Hematopoietic multipotent progenitor cell treated with erythropoietin and hydrocortisone succinate and interleukin-3 and kit ligand, for 8 days (in vitro differentiated cells): ENCODE measurements around the gene GTF2A1.
"Not testable (repeated sequence)": the region's sequence is repeated elsewhere in the genome, so short reads cannot be mapped to it uniquely, and the experiment has no call there.

ENCODE experiments used
- DNase-seq: peaks from one replicate; pipeline ENCODE4 v3.0.0-alpha.2; 2015

Gene GTF2A1

DNA sequence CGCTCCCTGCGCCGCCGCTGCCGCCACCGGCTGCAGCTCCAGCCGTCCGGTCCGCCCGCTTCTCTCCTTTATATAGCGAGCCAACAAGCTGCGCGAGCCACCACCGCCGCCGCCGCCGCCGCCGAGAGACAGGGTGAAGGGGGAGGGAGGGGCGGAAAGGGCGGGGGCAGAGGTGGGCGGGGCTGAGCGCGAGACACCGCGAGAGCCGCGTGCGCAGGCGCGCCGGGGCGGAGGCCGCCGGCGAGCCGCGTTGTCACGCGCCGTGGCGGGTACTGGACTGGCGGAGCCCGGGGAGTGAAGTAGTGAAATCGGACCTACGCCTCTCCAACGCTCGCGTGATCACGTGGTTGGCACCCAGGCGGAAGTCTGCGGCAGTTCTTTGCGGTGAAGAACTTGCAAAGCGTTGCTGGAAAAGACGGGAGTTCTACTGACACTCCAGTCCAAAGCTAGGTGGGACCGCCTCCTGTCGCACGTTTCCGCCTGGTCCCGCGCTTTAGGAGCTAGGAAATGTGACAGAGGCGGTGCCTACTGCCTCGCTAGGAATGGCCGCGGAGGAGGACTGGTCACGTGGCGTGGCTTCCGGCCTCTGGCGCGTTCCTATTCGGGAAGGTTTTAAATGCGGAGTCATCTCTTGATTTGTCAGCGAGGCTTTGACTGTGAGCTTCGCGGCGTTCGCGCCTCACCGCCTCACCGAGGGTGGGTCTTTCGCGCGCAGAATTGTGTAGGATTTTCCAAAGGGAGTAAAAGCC is at the start of gene GTF2A1:
Gene GTF2A1, minus strand, starts transcription at position 130 of the 749 bp plus-strand sequence. CDS start 441 bp downstream, outside the sequence.
- DNase-seq, result peak; percentile 96

DNA sequence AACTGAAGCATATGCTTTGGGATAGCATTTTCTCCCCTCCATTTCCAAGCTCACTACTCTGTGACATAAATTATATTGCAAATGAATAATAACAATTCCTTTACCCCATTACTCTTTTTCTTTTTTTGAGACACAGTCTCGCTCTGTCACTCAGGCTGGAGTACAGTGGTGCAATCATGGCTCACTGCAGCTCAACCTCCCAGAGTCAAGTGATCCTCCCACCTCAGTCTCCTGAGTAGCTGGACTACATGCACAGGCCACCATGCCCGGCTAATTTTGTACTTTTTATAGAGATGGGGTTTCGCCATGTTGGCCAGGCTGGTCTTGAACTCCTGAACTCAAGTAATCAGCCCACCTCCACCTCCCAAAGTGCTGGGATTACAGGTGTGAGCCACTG is 49.2 kb upstream of the GTF2A1 start:
- DNase-seq, result no peak

DNA sequence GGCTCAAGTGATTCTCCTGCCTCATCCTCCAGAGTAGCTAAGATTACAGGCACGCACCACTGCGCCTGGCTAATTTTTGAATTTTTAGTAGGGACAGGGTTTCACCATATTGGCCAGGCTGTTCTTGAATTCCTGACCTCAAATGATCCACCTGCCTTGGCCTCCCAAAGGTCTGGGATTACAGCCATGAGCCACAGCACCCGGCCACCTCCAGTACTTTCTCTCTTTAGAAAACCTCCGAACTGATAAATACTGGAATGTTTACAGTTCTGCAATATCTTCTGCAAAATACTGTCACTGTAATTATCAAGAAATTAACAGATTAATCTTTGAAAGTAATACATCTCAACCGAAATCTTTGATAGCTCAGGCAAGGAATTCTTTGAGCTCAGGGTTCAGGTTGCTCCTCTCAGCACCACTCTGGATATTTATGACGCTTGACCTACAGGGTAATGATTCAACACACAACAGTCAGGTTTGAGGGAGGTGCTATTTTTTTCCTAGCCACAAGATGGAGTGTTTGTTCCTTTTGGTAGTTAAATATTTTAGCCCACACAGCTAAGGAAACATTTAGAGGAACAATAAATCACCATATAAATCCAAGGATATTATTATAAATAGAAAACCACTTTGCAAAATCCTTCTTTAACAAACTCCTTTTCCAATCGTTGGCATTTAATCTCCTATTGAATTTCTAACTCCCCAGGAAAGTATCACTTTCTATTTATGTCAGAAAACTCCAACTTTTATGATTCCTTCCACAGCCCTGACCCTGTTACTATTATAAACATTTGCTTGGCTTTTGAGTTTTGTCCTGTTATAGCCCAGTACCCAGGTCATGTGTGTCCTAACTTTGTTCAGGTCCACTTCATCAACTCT is 48.6 kb upstream of the GTF2A1 start:
- peak; percentile 84 for DNase-seq

DNA sequence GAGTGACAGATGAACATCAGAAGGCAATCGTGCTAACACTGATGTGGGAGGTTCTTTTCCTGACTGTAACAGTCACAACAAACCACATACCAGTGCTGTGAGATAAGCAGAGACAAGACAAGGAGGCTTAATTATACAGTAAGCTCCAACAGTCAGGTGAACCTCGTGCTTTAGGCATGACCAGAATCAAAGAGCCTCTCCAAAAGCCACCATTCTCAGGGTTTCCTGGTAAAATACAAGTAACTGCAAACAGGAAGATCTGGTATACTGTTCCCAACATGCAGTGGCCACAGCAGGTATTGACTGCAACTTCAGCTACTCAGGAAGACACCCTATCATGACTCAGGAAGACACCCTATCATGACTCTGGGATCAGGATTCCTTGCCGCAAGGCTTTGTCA is 47.3 kb upstream of the GTF2A1 start:
- DNase-seq, result peak; percentile 92

DNA sequence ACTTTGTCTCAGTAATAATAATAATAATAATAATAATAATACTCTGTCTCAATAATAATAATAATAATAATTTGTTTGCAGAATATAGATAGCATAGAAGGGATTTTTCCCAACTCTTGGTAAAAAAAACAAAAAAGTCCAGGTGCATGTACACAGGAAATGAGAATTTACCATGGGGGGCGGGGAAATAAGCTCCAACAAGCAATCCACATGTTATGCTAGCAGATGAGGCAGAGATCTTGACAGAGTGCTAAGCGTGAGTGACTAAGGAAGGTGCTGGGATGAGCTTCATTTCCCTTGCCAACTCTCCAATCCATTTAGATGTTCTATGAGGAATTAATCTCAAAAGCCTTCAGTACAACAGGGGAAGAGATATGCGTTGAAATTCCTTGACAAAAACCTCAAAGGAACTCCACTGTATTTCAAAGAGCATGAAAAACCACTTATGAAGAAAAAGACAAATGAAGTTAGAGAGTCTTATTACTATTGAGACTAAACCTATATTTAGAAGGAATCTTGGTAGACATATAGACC is 44.9 kb upstream of the GTF2A1 start:
- no peak for DNase-seq

DNA sequence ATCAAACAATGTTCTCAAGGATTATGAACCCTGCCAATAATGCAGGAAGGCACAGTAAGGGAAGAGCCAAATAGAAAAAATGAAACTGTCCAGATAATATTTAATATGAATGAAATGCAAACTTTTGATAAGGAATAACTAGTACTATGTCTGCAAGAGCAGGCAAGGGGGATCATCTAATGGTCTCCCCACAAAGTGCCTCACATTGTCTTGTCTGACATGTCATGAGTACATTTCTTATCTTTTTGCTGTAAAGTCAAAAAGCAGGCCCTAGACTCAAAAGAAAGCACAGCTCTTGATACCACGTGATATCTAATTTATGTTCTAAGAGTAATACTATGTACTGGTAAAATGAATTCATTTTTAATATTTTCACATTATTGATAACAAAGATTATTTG is 43.9 kb upstream of the GTF2A1 start:
- DNase-seq, result peak; percentile 63

DNA sequence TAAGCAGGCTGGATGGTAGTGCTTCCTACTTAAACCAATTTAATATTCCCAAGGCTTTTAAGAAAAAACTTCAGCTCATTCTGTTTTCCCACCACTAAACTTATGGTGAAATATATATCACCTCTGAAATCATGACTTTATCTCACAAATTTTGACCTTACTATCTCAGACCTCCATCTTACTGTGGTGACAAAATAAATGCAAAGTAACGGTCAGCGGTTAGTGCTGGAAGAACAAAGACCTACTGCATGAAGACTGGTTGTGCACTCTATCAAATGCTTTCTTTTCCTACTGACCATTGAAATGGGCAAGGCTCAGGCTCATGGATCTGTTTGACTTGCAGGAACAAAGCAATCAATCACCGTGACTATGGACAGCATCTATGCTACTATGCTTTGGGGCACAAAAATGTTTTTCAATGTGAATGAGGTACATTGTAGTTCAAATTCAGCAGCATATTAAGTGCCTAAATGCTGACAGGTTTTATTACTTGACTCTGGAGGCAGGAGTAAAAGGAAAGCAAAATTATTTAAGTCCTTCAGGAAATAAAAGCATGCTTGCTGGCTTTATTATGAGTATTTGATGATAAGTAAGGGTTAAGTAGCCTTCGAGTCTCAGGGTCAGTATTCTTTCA is 43.1 kb upstream of the GTF2A1 start:
- DNase-seq, result peak; percentile 18

DNA sequence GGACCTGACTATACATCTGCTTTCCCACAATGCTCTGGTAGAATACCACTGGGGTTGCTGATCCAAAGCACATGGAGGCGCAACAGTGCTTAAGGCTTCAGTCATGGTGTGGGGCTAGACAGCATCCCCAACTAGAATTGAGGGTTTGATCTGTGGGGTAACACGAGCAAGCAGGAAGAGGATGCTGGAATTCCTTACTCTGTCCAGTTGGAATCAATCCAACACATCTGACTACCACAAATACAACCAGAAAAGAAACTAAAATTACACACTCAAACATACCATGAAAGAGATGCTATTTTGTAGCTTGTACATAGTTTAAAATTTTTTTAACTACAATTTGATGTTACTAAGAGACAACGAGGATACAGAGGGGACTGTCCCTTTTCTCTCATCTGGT is 40.4 kb upstream of the GTF2A1 start:
- no peak for DNase-seq

DNA sequence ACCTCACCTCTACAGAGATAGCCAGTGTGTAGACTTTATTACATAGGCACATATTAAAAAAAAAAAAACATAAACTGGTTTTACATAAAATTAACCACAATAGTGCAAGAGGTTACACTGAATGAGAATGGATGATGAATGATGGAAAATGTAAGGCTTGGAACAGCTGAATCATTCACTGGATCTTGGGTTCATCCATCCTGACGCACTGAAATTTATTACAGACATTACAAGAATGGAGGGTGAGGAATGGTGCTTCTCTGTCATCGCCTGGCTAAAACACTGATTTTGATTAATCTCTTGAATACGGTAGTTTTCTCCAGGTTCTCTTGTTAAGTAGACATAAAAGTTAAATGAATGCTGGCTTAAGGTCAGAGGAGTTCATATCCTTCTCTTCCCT is 40.0 kb upstream of the GTF2A1 start:
- no peak for DNase-seq

DNA sequence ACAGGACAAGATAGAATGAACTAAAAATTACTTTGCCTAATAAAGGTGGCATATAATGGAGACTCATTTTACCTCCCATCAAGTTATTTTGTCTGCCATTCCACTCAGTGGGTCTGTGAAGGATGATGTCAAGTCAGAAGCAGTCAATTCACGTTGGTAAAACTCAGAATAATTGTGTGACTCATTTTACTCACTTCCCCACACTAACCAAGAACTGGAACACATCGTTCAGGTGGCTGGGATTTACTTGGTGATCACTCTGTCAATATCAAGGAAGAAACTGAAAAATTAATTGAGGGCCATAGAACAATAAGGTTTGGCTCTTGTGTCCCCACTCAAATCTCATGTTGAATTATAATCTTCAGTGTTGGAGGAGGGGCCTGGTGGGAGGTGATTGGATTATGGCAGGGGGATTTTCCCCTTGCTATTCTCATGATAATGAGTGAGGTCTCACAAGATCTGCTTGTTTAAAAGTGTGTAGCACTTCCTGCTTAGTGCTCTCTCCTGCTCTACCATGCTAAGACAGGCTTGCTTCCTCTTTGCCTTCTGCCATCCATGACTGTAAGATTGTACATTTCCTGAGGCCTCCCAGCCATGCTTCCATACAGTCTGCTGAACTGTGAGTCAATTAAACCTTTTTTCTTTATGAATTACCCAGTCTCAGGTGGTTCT is 35.7 kb upstream of the GTF2A1 start:
- no peak for DNase-seq

DNA sequence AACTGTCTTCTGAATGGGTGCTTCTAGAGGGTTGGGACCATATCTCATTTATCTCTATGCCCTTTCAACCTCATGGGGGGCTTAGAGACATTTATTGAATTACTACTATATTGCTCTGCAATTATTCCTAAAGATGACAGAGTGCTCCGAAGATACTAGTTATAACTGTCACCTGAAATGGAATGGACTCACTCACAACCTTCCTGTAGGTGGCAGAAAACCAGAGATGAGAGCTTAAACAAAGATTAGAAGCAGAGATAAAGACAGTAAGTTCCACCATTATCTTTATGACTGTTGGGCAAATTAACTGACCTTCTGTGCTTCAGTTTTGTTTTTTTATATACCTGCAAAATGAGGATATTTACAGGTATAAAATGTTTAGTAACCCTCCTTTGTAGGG is 31.5 kb upstream of the GTF2A1 start:
- DNase-seq, result peak; percentile 37

DNA sequence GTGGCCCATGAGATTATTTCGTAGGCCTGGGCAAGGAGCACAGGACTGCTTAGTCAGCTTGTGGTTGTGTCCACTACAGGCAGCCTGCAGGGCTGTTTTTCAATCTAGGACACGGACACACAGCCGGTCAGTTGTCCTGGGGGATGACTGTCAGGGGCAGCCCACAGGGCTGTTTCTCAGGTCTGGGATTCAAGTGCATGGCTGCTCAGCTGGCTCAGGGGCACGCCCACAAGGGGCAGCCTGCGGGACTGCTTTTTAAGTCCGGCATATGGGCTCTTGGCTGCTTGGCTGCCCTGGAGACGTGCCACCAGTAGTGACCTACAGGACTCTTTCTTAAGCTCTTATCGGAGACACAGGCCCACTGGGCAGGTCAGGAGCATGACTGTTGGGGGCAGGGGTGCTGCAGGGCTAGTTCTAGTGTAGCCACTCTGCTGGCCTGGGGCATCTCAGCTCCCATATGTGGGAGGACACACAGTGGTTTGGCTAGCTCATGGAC is 26.6 kb upstream of the GTF2A1 start:
- DNase-seq, result no peak

DNA sequence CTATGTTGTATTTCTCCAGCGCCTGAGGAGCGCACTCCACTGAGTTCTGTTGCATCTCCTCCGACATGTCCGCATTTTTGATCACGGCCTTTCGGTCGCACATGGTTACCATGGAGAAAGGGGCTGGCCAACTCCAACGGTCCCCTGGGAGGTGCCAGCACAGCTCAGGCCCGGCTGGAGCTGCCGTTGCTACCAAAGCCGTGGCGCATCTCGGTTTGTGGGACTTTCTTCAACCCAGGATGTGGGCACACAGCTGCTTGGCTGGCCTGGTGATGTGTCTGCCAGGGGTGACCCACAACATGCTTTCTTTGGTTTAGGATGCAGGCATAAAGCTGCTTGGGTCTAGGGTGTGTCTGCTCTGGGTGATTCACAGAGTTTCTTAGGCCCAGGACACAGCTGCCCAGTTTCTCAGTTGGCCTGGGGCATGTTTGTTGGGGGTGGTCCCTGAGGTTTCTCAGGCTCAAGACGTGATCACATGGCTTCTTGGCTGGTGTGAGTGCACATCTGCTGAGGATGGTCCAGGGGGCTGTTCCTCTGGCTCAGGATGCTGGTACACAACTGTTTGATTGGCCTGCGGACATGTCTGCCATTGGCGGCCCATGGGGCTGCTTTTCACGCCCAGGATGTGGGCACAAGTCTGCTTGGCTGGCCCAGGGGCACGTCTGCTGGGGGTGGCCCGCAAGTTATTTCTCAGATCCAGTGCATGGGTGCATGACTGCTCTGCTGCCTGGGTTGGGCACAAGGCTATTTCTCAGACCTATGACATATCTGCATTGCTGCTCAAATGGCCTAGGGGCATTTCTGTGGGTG is 25.9 kb upstream of the GTF2A1 start:
- DNase-seq, result no peak

DNA sequence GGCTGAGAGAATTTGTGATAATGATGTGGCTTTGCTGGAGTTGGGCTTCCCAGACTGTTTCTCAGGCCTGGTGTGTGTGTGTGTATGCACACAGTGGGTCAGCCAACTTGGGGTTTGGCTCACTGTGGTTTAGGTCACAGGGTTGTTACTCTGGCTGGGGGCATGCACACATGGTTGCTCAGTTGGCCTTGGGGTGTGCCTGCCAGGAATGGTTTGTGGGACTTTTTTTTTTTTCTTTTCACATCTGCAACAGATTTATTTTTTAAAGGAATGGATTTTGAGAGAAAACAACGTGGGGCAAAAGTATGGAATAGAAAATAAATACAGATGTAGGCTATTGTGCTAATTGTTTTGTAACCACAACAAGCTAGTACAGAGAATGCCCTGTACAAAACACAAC is 25.0 kb upstream of the GTF2A1 start:
- no peak for DNase-seq

DNA sequence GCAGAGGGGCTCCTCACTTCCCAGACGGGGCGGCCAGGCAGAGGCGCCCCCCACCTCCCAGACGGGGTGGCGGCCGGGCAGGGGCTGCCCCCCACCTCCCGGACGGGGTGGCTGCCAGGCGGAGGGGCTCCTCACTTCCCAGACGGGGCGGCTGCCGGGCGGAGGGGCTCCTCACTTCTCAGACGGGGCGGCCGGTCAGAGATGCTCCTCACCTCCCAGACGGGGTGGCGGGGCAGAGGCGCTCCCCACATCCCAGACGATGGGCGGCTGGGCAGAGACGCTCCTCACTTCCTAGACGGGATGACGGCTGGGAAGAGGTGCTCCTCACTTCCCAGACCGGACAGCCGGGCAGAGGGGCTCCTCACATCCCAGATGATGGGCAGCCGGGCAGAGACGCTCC is 23.7 kb upstream of the GTF2A1 start:
- DNase-seq, result not testable (repeated sequence)

DNA sequence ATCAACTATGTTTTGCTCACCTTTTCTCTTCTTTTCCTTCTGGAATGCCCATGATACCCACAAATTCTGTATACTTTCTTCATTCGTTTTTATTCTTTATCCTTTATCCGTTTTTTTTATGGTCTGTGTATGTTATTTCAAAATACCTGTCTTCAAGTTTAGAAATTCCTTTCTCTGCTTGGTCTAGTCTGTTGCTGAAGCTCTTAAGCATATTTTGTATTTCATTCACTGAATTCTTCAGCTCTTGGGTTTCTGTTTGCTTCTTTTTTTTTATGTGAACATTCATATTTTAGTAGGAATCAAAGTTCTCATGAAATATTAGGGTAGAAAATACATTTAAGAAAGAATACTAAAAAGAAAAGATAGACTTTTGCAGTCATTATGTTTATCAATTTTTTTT is 22.7 kb upstream of the GTF2A1 start:
- DNase-seq, result no peak

DNA sequence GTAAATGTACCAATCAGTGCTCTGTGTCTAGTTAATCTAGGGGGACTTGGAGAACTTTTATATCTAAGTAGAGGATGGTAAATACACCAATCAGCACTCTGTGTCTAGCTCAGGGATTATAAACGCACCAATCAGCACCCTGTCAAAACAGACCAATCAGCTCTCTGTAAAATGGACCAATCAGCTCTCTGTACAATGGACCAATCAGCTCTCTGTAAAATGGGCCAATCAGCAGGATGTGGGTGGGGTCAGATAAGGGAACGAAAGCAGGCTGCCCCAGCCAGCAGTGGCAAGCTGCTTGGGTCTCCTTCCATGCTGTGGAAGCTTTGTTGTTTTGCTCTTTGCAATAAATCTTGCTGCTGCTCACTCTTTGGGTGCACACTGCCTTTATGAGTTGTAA is 16.1 kb upstream of the GTF2A1 start:
- DNase-seq, result not testable (repeated sequence)

DNA sequence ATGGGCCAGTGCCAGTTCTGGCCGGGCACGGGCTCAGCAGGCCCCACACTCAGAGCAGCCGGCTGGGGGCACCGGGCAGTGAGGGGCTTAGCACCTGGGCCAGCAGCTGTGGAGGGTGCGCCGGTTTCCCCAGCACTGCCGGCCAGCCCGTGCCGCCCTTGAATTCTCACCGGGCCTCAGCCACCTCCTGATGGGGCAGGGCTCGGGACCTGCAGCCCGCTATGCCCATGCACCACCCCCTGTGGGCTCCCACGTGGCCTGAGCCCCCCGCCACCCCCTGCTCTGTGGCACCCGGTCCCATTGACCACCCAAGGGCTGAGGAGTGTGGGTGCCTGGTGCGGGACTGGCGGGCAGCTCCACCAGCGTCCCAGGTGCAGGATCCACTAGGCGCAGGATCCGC is 15.4 kb upstream of the GTF2A1 start:
- DNase-seq, result no peak

DNA sequence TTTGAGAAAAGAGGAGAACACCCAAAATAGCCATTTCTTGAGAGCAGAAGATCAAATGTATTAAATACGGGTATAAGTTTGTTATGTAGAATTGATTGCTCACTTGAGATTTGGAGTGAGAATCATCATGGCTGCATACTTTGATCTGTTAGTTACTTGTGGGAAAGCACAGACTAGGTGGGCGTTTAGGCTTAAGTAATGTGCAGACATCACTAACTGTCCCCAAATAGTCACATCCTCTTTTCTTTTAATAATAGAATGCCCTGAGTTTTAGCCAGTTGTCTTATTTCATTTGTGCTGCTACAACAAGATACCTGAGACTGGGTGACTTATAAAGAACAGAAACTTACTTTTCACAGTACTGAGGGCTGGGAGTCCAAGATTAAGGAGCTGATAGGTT is 14.3 kb upstream of the GTF2A1 start:
- DNase-seq, result no peak

DNA sequence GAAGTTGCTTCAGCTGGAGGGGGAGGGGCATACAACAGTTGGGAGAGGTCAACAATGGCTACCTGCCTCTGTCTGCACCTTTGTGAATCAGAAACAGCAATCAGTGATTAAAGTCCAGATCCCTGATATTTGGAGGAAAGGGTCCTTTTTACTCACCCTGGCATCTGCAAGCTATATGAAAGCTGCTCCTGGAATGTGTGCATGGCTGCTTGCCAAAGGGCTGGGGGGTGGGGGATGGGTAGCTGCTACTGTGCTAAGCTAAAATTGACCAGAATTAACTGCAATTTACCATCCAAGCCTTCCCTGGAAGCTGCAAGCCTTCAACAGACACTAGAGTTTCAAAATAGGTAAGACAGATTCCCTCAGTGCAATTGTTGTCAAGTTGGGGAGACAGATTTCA is 13.5 kb upstream of the GTF2A1 start:
- DNase-seq, result no peak

DNA sequence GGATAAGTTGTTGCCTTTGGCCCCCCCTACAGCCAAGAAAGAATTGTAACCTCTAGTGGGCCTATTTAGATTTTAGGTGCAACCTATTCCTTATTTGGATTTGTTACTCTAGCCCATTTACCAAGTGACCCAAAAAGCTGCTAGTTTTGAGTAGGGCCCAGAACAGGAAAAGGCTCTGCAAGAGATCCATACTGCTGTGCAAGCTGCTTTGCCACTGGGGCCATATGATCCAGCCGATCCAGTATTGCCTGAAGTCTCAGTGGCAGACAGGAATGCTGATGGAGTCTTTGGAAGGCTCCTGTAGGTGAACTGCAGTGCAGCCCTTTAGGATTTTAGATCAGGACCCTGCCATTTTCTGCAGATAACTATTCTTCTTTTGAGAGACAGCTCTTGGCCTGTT is 12.9 kb upstream of the GTF2A1 start:
- DNase-seq, result no peak

DNA sequence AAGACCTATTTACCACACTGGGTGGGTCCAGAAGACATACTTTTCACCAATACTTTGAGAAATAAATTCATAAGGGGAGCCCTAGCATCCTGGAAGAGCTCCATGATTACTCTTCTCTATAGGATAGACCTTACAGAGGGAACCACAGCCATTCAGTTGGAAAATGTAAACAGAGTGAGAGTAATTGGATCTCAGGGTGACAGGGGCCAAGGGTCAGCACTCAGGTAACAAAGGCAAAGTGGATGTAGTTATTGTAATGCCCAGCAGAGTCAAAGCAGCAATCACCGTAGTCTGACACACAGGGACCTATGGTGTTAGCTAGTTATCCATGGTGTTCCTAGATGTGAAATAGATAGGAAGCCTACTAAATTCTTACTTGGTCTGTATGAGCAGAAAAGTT is 10.8 kb upstream of the GTF2A1 start:
- no peak for DNase-seq
